ENCODE measurements around the gene EPHB2. TPM values are rescaled to one million over a fixed set of nuclear protein-coding genes. Genes with fewer than 3 reads are reported as not detected.
"Not testable (repeated sequence)": the region's sequence is repeated elsewhere in the genome, so short reads cannot be mapped to it uniquely, and the experiment has no call there.

Gene EPHB2
- total and polyA plus RNA-seq, 2 of the 4 experiments (the other 2 are of a cell fraction): 52.3 to 58.8 TPM

DNA sequence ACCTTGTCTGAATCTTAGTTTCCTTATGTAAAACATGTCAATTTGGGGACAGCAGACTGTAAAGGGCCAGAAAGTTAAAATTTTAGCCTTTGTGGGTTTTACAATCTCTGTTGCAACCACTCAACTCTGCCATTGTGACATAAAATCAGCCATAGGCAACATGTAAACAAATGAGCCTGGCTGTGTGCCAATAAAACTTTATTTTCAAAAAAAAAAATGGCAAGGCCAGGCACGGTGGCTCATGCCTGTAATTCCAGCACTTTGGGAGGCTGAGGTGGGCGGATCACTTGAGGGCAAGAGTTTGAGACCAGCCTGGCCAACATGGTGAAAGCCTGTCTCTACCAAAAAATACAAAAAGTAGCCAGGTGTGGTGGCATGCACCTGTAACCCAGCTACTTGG lies 123.8 kb downstream of the EPHB2 start:
- not testable (repeated sequence) for BruUV-seq (replicated peaks)
- DNase-seq: peak; percentile 28

More for the DNA sequence above, 123.8 kb downstream of the EPHB2 start:
- H3K56ac ChIP-seq (ENCODE audit: extremely low read depth, insufficient read depth, low read length); H3K36me3 ChIP-seq (ENCODE audit: control insufficient read depth, insufficient read depth, low read length); H2BK120ac ChIP-seq (ENCODE audit: low read depth, low read length); H3K9ac ChIP-seq (ENCODE audit: low read depth, low read length); dilution Hi-C loops (cut with HindIII; ENCODE audit: low sequenced_read_pairs, unreplicated experiment); H3K23ac ChIP-seq (ENCODE audit: low read depth, low read length); intact Hi-C loops (cut with micrococcal nuclease); H2AK5ac ChIP-seq (ENCODE audit: low read depth, low read length); H4K8ac ChIP-seq (ENCODE audit: low read depth in 2 of 2, low read length in 2 of 2); H3K27ac ChIP-seq (ENCODE audit: insufficient read depth, low read length); H3K27me3 ChIP-seq (ENCODE audit: control insufficient read depth, insufficient read depth, low read length); H2AK9ac ChIP-seq (replicated peaks; ENCODE audit: low read depth, low read length, poor library complexity); H3K14ac ChIP-seq (replicated peaks; ENCODE audit: low read depth, low read length); H2BK5ac ChIP-seq (ENCODE audit: low read depth, low read length, poor library complexity, severe bottlenecking); H4K91ac ChIP-seq (ENCODE audit: insufficient read depth, low read depth, low read length); ATAC-seq (ENCODE audit: low read depth); H2BK20ac ChIP-seq (ENCODE audit: low read depth, low read length); H3K4me2 ChIP-seq (ENCODE audit: low read depth, low read length); H2BK15ac ChIP-seq (ENCODE audit: low read depth, low read length); H2AFZ ChIP-seq (replicated peaks; ENCODE audit: low read length, poor library complexity); H3K9me3 ChIP-seq (ENCODE audit: control insufficient read depth, insufficient read depth, low read length); H3K4ac ChIP-seq (ENCODE audit: low read depth, low read length); in situ Hi-C loops (cut with MboI; ENCODE audit: low sequenced_read_pairs); H3K4me3 ChIP-seq (ENCODE audit: insufficient read depth, low read depth, low read length); H4K5ac ChIP-seq (ENCODE audit: low read depth, low read length); H3K4me1 ChIP-seq (ENCODE audit: control insufficient read depth, insufficient read depth, low read length); H3K18ac ChIP-seq (ENCODE audit: low read depth, low read length); POLR2A ChIA-PET (ENCODE audit: unreplicated experiment): not testable (repeated sequence)
- no CpG with 5 or more reads among the region's 2 CpGs for WGBS, 2 experiments (ENCODE audit: extremely low coverage in 2 of 2, insufficient read length in 1 of 2)
- H3K79me1 ChIP-seq (ENCODE audit: low read depth in 1 of 2, low read length in 2 of 2): peaks cover 12 to 66% of the 10 kb centered on the region in 2 experiments; a peak in 3 of 4 replicates
- H3K9me1 ChIP-seq (ENCODE audit: insufficient read depth, low read length): peaks cover 25% of the 10 kb centered on the region
- CTCF ChIA-PET: interaction anchor here (0.7 to 1.0 kb wide), 2 partner anchors 10 to 36 kb away, joined by 3 to 10 read pairs; no protein-coding TSS in a partner anchor
- TF ChIP-seq CEBPB (IDR thresholded peaks at IDR 0.05; ENCODE audit: low read depth, low read length): peak; percentile 72; the same call in 1 of the 2 replicates
- peaks cover 17% of the 10 kb centered on the region; the same call in 1 of the 2 replicates for H4K20me1 ChIP-seq (ENCODE audit: insufficient read depth, low read length)

Data from IMR-90 (cell line).